HepG2 (cell line): ENCODE data around the gene FKBP10. TPM values are rescaled to one million over a fixed set of nuclear protein-coding genes. Genes with fewer than 3 reads are reported as not detected.
A peak's percentile ranks its signal among the peaks of the same experiment; 100 is the strongest.

Experiments
- DZIP1 ChIP-seq: sonication (generic); formaldehyde crosslinking; IDR thresholded peaks from 2 replicates; pipeline ENCODE4 v1.5.0; 2020; ENCODE audit warnings: mild to moderate bottlenecking, missing genetic modification reagents
- NR2C2 ChIP-seq: sonication (generic); formaldehyde crosslinking; IDR thresholded peaks from 2 replicates; pipeline ENCODE4 v1.4.0; 2020; ENCODE audit warnings: missing genetic modification reagents, mild to moderate bottlenecking, moderate library complexity, borderline replicate concordance
- PRPF4 ChIP-seq: fragments of 200-400 bp; formaldehyde crosslinking; IDR thresholded peaks from 2 replicates; pipeline ENCODE4 v1.6.1; 2016; ENCODE audit warnings: low read length, low read depth; ENCODE audit not compliant: poor library complexity, severe bottlenecking
- SIN3B ChIP-seq: fragments of 150-350 bp; IDR thresholded peaks from 2 replicates; pipeline ENCODE4 v1.6.1; 2014; ENCODE audit warnings: low read length
- ZBTB40 ChIP-seq, 2 experiments: fragments of 450-650 bp in 1 of 2; sonication (generic) in 1 of 2; formaldehyde crosslinking in 1 of 2; IDR thresholded peaks; 2 replicates each; pipeline versions ENCODE4 v1.6.1 to v1.8.0; 2016 to 2022; ENCODE audit warnings: antibody characterized with exemption in 1 of 2, mild to moderate bottlenecking in 1 of 2, missing genetic modification reagents in 1 of 2
- ZFP36L1 ChIP-seq: sonication (generic); formaldehyde crosslinking; IDR thresholded peaks from 2 replicates; pipeline ENCODE4 v1.8.0; 2022; ENCODE audit warnings: mild to moderate bottlenecking, missing genetic modification reagents, moderate library complexity
- ZNF160 ChIP-seq: sonication (generic); formaldehyde crosslinking; IDR thresholded peaks from 2 replicates; pipeline ENCODE4 v1.8.0; 2022; ENCODE audit warnings: mild to moderate bottlenecking, inconsistent platforms, missing genetic modification reagents
- ZNF737 ChIP-seq: sonication (generic); formaldehyde crosslinking; IDR thresholded peaks from 2 replicates; pipeline ENCODE4 v1.5.0; 2020; ENCODE audit warnings: missing genetic modification reagents, mild to moderate bottlenecking, borderline replicate concordance
- polyA plus RNA-seq, 8 experiments: library from polyadenylated mRNA; depleted of rRNA in 3 of 8; stranded (reverse) in 7 of 8; unstranded in 1 of 8; fragments of >200 nt; fragmentation: Illumina TruSeq in 4 of 8; extraction: Trizol in 4 of 8; gene quantifications; 2 replicates each; pipeline versions ENCODE4 v1.2.1 to v1.2.3, GENCODE V29; 2011 to 2016; ENCODE audit warnings: low read depth in 4 of 8, missing spikeins in 1 of 8, mixed read lengths in 1 of 8; ENCODE audit not compliant: insufficient read depth in 1 of 8
- total RNA-seq, 5 experiments: library from RNA; depleted of rRNA; stranded (reverse); fragments of >200 nt; fragmentation: Illumina TruSeq; extraction: Trizol; gene quantifications; 2 replicates each; pipeline ENCODE4 v1.2.3, GENCODE V29; 2016; ENCODE audit warnings: low read depth in 1 of 5
- TF ChIP-seq, protein P1 (sequence below): sonication (generic); formaldehyde crosslinking; IDR thresholded peaks from 2 replicates; pipeline ENCODE4 v1.9.0; 2021; ENCODE audit warnings: missing genetic modification reagents, borderline replicate concordance
- TF ChIP-seq, protein P2 (sequence below): fragments of 450-650 bp; IDR thresholded peaks from 2 replicates; pipeline ENCODE4 v1.6.1; 2017; ENCODE audit warnings: mild to moderate bottlenecking

Gene FKBP10
- total and polyA plus RNA-seq, 2 of the 13 experiments (the other 11 are each of a cell fraction or from before 2014, with no cell fraction given), result 149 to 573 TPM

GRCh38 chr17:41812381-41813151 is at the start of gene FKBP10 (continued):
- TF ChIP-seq DZIP1 (no peak), ZFP36L1 (CRISPR knock-in tag) (no peak), NR2C2 (CRISPR knock-in tag) (no peak), PRPF4 (peak; percentile 100), SIN3B (peak; percentile 79; the same call in 1 of the 2 replicates), ZNF160 (CRISPR knock-in tag) (peak; percentile 46; the same call in 1 of the 2 replicates), ZBTB40 (IDR thresholded peaks at IDR 0.05) (no peak), ZBTB40 (CRISPR knock-in tag; IDR thresholded peaks at IDR 0.05) (no peak; the same call in 1 of the 2 replicates), ZNF737 (CRISPR knock-in tag) (no peak)
- TF ChIP-seq, protein P1, sequence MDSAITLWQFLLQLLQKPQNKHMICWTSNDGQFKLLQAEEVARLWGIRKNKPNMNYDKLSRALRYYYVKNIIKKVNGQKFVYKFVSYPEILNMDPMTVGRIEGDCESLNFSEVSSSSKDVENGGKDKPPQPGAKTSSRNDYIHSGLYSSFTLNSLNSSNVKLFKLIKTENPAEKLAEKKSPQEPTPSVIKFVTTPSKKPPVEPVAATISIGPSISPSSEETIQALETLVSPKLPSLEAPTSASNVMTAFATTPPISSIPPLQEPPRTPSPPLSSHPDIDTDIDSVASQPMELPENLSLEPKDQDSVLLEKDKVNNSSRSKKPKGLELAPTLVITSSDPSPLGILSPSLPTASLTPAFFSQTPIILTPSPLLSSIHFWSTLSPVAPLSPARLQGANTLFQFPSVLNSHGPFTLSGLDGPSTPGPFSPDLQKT (CRISPR knock-in tag), result no peak
- TF ChIP-seq, protein P2, sequence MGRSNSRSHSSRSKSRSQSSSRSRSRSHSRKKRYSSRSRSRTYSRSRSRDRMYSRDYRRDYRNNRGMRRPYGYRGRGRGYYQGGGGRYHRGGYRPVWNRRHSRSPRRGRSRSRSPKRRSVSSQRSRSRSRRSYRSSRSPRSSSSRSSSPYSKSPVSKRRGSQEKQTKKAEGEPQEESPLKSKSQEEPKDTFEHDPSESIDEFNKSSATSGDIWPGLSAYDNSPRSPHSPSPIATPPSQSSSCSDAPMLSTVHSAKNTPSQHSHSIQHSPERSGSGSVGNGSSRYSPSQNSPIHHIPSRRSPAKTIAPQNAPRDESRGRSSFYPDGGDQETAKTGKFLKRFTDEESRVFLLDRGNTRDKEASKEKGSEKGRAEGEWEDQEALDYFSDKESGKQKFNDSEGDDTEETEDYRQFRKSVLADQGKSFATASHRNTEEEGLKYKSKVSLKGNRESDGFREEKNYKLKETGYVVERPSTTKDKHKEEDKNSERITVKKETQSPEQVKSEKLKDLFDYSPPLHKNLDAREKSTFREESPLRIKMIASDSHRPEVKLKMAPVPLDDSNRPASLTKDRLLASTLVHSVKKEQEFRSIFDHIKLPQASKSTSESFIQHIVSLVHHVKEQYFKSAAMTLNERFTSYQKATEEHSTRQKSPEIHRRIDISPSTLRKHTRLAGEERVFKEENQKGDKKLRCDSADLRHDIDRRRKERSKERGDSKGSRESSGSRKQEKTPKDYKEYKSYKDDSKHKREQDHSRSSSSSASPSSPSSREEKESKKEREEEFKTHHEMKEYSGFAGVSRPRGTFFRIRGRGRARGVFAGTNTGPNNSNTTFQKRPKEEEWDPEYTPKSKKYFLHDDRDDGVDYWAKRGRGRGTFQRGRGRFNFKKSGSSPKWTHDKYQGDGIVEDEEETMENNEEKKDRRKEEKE, result no peak
